PC-9 (cell line): ENCODE measurements around the gene ATP7B.

Experiments
- EZH2 ChIP-seq: fragments of 200-600 bp; sonication (generic); IDR thresholded peaks from 2 replicates; pipeline ENCODE4 v1.8.0; 2017; ENCODE audit warnings: antibody characterized with exemption, low read depth
- TF ChIP-seq, protein P1 (sequence below): fragments of 200-600 bp; sonication (generic); conservative IDR thresholded peaks from 2 replicates; pipeline ENCODE4 v1.6.1; 2017; ENCODE audit warnings: mixed run types, antibody characterized with exemption, mild to moderate bottlenecking, moderate library complexity

DNA sequence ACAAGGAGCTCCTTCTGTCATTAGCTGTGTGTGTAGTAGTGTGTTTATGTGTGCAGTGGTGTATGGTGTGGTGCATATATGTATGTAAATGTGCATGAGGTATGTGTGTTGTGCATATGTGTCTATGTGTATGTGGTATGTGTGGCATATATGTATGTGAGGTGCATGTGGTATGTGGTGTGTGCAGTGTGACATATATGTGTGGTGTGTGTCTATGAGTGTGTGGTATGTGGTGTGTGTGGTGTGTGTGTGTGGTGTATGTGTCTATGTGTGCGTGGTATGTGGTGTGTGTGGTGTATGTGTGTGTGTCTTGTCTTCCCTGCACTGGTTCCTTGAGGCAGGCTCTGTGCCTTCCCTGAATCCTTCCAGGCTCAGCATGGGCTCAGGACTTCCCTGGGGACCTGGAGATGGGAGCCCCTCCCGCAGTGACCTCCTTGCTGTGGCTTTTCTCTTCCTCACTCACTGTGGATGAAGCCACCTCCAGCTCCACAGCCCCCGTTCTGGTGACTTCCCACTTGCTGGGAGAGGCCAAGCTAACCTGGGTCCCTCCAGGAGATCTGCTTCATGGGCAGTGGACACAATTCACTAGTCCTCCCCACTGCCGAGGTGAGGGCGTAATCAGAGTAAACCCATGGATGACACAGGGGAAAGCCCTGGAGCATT, 85.3 kb downstream of the ATP7B start:
- TF ChIP-seq, protein P1, sequence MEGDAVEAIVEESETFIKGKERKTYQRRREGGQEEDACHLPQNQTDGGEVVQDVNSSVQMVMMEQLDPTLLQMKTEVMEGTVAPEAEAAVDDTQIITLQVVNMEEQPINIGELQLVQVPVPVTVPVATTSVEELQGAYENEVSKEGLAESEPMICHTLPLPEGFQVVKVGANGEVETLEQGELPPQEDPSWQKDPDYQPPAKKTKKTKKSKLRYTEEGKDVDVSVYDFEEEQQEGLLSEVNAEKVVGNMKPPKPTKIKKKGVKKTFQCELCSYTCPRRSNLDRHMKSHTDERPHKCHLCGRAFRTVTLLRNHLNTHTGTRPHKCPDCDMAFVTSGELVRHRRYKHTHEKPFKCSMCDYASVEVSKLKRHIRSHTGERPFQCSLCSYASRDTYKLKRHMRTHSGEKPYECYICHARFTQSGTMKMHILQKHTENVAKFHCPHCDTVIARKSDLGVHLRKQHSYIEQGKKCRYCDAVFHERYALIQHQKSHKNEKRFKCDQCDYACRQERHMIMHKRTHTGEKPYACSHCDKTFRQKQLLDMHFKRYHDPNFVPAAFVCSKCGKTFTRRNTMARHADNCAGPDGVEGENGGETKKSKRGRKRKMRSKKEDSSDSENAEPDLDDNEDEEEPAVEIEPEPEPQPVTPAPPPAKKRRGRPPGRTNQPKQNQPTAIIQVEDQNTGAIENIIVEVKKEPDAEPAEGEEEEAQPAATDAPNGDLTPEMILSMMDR, result no peak
- TF ChIP-seq EZH2, result no peak
